Stimulated activated CD4-positive, alpha-beta T cell treated with anti-CD3 and anti-CD28 coated beads, Interleukin-12 subunit alpha, Interleukin-12 subunit beta, amount 100 ng/mL, for 48 hours (primary cell): ENCODE results near the gene PLEKHG4B.
"Not testable (repeated sequence)": the region's sequence is repeated elsewhere in the genome, so short reads cannot be mapped to it uniquely, and the experiment has no call there.

Experiments
- DNase-seq, 3 donors: peaks; one replicate each; pipeline ENCODE4 v3.0.0-alpha.2; 2020; ENCODE audit warnings: low read depth in 2 of 3, low spot score in 1 of 3

PLEKHG4B gene

GRCh38 chr5:154826-155225 is 62.9 kb downstream of the PLEKHG4B start:
- no peak for DNase-seq

GRCh38 chr5:155651-156410 is 63.9 kb downstream of the PLEKHG4B start:
- no peak for DNase-seq

GRCh38 chr5:156411-157072 is 64.6 kb downstream of the PLEKHG4B start:
- no peak for DNase-seq

- DNase-seq: no peak
Measured at GRCh38 chr5:157126-157715, 65.3 kb downstream of the PLEKHG4B start.

GRCh38 chr5:157801-158200 is 65.8 kb downstream of the PLEKHG4B start:
- DNase-seq: no peak

GRCh38 chr5:158807-159447 is 67.0 kb downstream of the PLEKHG4B start:
- DNase-seq: no peak

- no peak for DNase-seq
Measured at GRCh38 chr5:159448-160172, 67.6 kb downstream of the PLEKHG4B start.

GRCh38 chr5:160173-160510 is 68.2 kb downstream of the PLEKHG4B start:
- no peak for DNase-seq

GRCh38 chr5:160921-161802 is 69.2 kb downstream of the PLEKHG4B start:
- DNase-seq: no peak

- DNase-seq: no peak
Measured at GRCh38 chr5:161803-162110, 69.8 kb downstream of the PLEKHG4B start.

GRCh38 chr5:162190-162564 is 70.2 kb downstream of the PLEKHG4B start:
- DNase-seq: no peak

GRCh38 chr5:162565-163337 is 70.8 kb downstream of the PLEKHG4B start:
- no peak for DNase-seq

GRCh38 chr5:163338-163620 is 71.3 kb downstream of the PLEKHG4B start:
- no peak for DNase-seq

- no peak for DNase-seq
Measured at GRCh38 chr5:163841-164240, 71.9 kb downstream of the PLEKHG4B start.

GRCh38 chr5:164244-164643 is 72.3 kb downstream of the PLEKHG4B start:
- DNase-seq: no peak

- not testable (repeated sequence) for DNase-seq
Measured at GRCh38 chr5:164783-165182, 72.8 kb downstream of the PLEKHG4B start.

GRCh38 chr5:166441-167372 is 74.7 kb downstream of the PLEKHG4B start:
- no peak for DNase-seq

- no peak for DNase-seq
Measured at GRCh38 chr5:167511-167910, 75.5 kb downstream of the PLEKHG4B start.
